HepG2 (cell line): ENCODE results near the gene DCC.

Source experiments
- ATAD3A ChIP-seq: sonication (generic); formaldehyde crosslinking; IDR thresholded peaks from 2 replicates; pipeline ENCODE4 v1.4.0; 2020; ENCODE audit warnings: missing genetic modification reagents
- GABPA ChIP-seq, 2 experiments: IDR thresholded peaks; 2 replicates each; pipeline ENCODE4 v1.6.1; 2011 to 2016; ENCODE audit warnings: low read depth in 2 of 2, low read length in 1 of 2, missing biosample characterization in 1 of 2, missing genetic modification characterization in 1 of 2
- NBN ChIP-seq: fragments of 450-650 bp; conservative IDR thresholded peaks from 2 replicates; pipeline ENCODE4 v1.6.1; 2017
- PHF21A ChIP-seq: sonication (generic); formaldehyde crosslinking; IDR thresholded peaks from 2 replicates; pipeline ENCODE4 v1.5.0; 2020; ENCODE audit warnings: mild to moderate bottlenecking, missing genetic modification reagents
- PHF8 ChIP-seq: sonication (generic); formaldehyde crosslinking; IDR thresholded peaks from 2 replicates; pipeline ENCODE4 v1.5.0; 2020; ENCODE audit warnings: missing genetic modification reagents
- SMARCC2 ChIP-seq: fragments of 450-650 bp; IDR thresholded peaks from 2 replicates; pipeline ENCODE4 v1.6.1; 2017; ENCODE audit warnings: antibody characterized with exemption, mild to moderate bottlenecking
- ZSCAN29 ChIP-seq: sonication (generic); formaldehyde crosslinking; conservative IDR thresholded peaks from 2 replicates; pipeline ENCODE4 v1.4.0; 2020; ENCODE audit warnings: mild to moderate bottlenecking, missing genetic modification reagents

GRCh38 chr18:52845036-52845435, 505.0 kb downstream of the DCC start:
- no peak for TF ChIP-seq NBN
- no peak for TF ChIP-seq ATAD3A (CRISPR knock-in tag)
- TF ChIP-seq PHF8 (CRISPR knock-in tag) = no peak
- TF ChIP-seq GABPA (IDR thresholded peaks at IDR 0.05; ENCODE audit: low read depth, low read length) = no peak
- no peak for TF ChIP-seq GABPA (CRISPR knock-in tag; IDR thresholded peaks at IDR 0.05; ENCODE audit: low read depth)
- no peak for TF ChIP-seq PHF21A (CRISPR knock-in tag)
- no peak for TF ChIP-seq ZSCAN29
- TF ChIP-seq SMARCC2 = no peak
